GM12865 (cell line): ENCODE measurements around the gene NUTF2.

Source experiments
- DNase-seq: peaks from one replicate; pipeline ENCODE4 v3.0.0; 2010; ENCODE audit warnings: low read depth
- H3K4me3 ChIP-seq: 2 replicates; pipeline ENCODE4 v1.5.1; 2011; ENCODE audit warnings: mild to moderate bottlenecking, low read depth, low read length, control low read depth
- CTCF ChIP-seq: IDR thresholded peaks from 2 replicates; pipeline ENCODE4 v1.5.1; 2011; ENCODE audit warnings: low read length, control low read depth, low read depth, inconsistent platforms; ENCODE audit not compliant: insufficient read depth; ENCODE audit errors: missing control alignments

NUTF2 gene

GRCh38 chr16:67846320-67847063 is at the start of gene NUTF2:
Gene NUTF2, plus strand, starts transcription at chr16:67846933. Its CDS starts 18,198 bp downstream, at chr16:67865131.
- no peak for TF ChIP-seq CTCF
- peak; percentile 97 for DNase-seq

GRCh38 chr16:67800338-67800926 is 46.3 kb upstream of the NUTF2 start:
- TF ChIP-seq CTCF = no peak
- no peak overlapping the region for H3K4me3 ChIP-seq
- DNase-seq = no peak

More at GRCh38 chr16:67846320-67847063, at the start of gene NUTF2:
- H3K4me3 ChIP-seq = peak within 1 kb of the TSS; percentile 67

GRCh38 chr16:67801241-67801640 is 45.5 kb upstream of the NUTF2 start:
- no peak overlapping the region for H3K4me3 ChIP-seq
- no peak for DNase-seq
- TF ChIP-seq CTCF = no peak

- no peak overlapping the region for H3K4me3 ChIP-seq
- TF ChIP-seq CTCF = no peak
- peak; percentile 74 for DNase-seq
These were observed 44.9 kb upstream of the NUTF2 start for GRCh38 chr16:67801883-67802282.

GRCh38 chr16:67803894-67804293 is 42.8 kb upstream of the NUTF2 start:
- H3K4me3 ChIP-seq = no peak overlapping the region
- no peak for TF ChIP-seq CTCF
- DNase-seq = peak; percentile 33

GRCh38 chr16:67804853-67805542 is 41.7 kb upstream of the NUTF2 start:
- TF ChIP-seq CTCF = no peak
- H3K4me3 ChIP-seq = peak overlapping the region; percentile 84
- DNase-seq = peak; percentile 31
